ENCODE measurements around the gene KDF1.
A peak's percentile ranks its signal among the peaks of the same experiment; 100 is the strongest.

The KDF1 gene

GRCh38 chr1:26938004-26938658 is 22.1 kb downstream of the KDF1 start:
- WGBS (ENCODE audit: insufficient coverage) = 100% methylated on average over 2 of the region's 4 CpGs
- Histone ChIP-seq H3K9me3 (ENCODE audit: control extremely low read depth in 1 of 5, control insufficient read depth in 4 of 5, insufficient read depth in 2 of 5, low read depth in 1 of 5, low read length in 4 of 5) (no peaks in the 10 kb centered on the region), H3K4me1 (ENCODE audit: control extremely low read depth in 1 of 4, control insufficient read depth in 4 of 4, insufficient read depth in 4 of 4, low read length in 3 of 4) (no peaks in the 10 kb centered on the region), H3K27ac (ENCODE audit: insufficient read depth in 1 of 2, low read depth in 1 of 2, low read length in 2 of 2, poor library complexity in 1 of 2, severe bottlenecking in 2 of 2) (no peak overlapping the region), H3K36me3 (ENCODE audit: control insufficient read depth in 4 of 4, insufficient read depth in 4 of 4, low read length in 3 of 4) (peaks cover 11 to 52% (median 44%) of the 10 kb centered on the region in 4 experiments), H3K4me3 (ENCODE audit: control insufficient read depth in 1 of 7, extremely low read depth in 1 of 7, insufficient read depth in 4 of 7, low read depth in 2 of 7, low read length in 6 of 7) (no peak overlapping the region), H3K27me3 (replicated peaks in 2 of 5; ENCODE audit: control insufficient read depth in 4 of 5, insufficient read depth in 5 of 5, low read length in 4 of 5) (no peaks in the 10 kb centered on the region)
- ChIA-PET POLR2A (no interaction called here), CTCF (interaction anchor here (0.5 to 1.1 kb wide), 2 partner anchors 9 to 105 kb away, joined by 3 read pairs; no protein-coding TSS in a partner anchor)
- DNase-seq = no peak

DNA sequence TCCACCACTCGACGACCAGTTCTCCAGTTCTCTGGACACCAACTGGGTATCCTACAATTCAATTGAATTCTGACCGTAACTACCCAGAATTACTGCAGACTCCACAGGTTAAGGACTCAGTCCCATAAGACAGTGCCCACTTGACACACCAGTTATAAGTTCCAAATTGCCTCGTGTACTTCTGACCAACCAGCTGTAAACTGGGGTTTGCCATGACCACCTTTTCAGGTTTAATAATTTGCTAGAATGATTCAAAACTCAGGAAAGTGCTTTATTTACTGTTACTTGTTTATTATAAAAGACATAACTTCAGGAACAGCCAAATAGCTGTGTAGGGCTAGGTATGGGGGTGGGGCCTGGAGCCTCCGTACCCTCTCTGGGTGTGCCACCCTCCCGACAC is 23.4 kb downstream of the KDF1 start:
- Histone ChIP-seq H3K9me3 (ENCODE audit: control extremely low read depth in 1 of 5, control insufficient read depth in 4 of 5, insufficient read depth in 2 of 5, low read depth in 1 of 5, low read length in 4 of 5) (no peaks in the 10 kb centered on the region), H3K36me3 (ENCODE audit: control insufficient read depth in 4 of 4, insufficient read depth in 4 of 4, low read length in 3 of 4) (peaks cover 11 to 48% (median 37%) of the 10 kb centered on the region in 4 experiments), H3K27me3 (replicated peaks in 2 of 5; ENCODE audit: control insufficient read depth in 4 of 5, insufficient read depth in 5 of 5, low read length in 4 of 5) (no peaks in the 10 kb centered on the region), H3K4me1 (ENCODE audit: control extremely low read depth in 1 of 4, control insufficient read depth in 4 of 4, insufficient read depth in 4 of 4, low read length in 3 of 4) (no peaks in the 10 kb centered on the region), H3K27ac (ENCODE audit: insufficient read depth in 1 of 2, low read depth in 1 of 2, low read length in 2 of 2, poor library complexity in 1 of 2, severe bottlenecking in 2 of 2) (no peak overlapping the region), H3K4me3 (ENCODE audit: control insufficient read depth in 1 of 7, extremely low read depth in 1 of 7, insufficient read depth in 4 of 7, low read depth in 2 of 7, low read length in 6 of 7) (no peak overlapping the region)
- no peak for DNase-seq
- 91% methylated on average over 3 of the region's 6 CpGs for WGBS (ENCODE audit: insufficient coverage)
- ChIA-PET POLR2A (no interaction called here), CTCF (interaction anchor here (1.1 kb wide), 1 partner anchor 10 kb away, joined by 3 read pairs; no protein-coding TSS in a partner anchor)

DNA sequence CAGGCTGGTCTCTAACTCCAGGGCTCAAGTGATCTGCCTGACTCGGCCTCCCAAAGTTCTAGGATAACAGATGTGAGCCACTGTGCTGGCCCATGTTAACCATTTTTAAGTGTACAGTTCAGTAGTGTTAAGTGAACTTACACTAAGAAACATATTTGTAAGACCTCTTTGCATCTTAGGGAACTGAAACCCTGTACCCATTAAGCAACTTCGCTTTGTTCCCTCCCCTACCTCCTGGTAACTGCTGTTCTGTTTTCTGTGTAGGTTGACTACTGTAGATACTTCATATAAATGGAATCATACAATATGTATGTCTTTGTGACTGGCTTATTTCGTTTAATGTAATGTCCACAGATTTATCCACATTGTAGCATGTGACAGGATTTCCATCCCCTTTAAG is 27.7 kb downstream of the KDF1 start:
- POLR2A ChIA-PET = no interaction called here
- DNase-seq = no peak

GRCh38 chr1:26923711-26924110 is 36.6 kb downstream of the KDF1 start:
- Histone ChIP-seq H3K27ac (ENCODE audit: insufficient read depth in 1 of 2, low read depth in 1 of 2, low read length in 2 of 2, poor library complexity in 1 of 2, severe bottlenecking in 2 of 2) (no peak overlapping the region), H3K36me3 (ENCODE audit: control insufficient read depth in 4 of 4, insufficient read depth in 4 of 4, low read length in 3 of 4) (peaks cover 14 to 40% (median 28%) of the 10 kb centered on the region in 4 experiments), H3K4me3 (ENCODE audit: control insufficient read depth in 1 of 7, extremely low read depth in 1 of 7, insufficient read depth in 4 of 7, low read depth in 2 of 7, low read length in 6 of 7) (no peak overlapping the region), H3K4me1 (ENCODE audit: control extremely low read depth in 1 of 4, control insufficient read depth in 4 of 4, insufficient read depth in 4 of 4, low read length in 3 of 4) (peaks cover 5 to 21% (median 16%) of the 10 kb centered on the region in 4 experiments), H3K27me3 (replicated peaks in 2 of 5; ENCODE audit: control insufficient read depth in 4 of 5, insufficient read depth in 5 of 5, low read length in 4 of 5) (no peaks in the 10 kb centered on the region), H3K9me3 (ENCODE audit: control extremely low read depth in 1 of 5, control insufficient read depth in 4 of 5, insufficient read depth in 2 of 5, low read depth in 1 of 5, low read length in 4 of 5) (no peaks in the 10 kb centered on the region)
- 100% methylated on average over 2 of the region's 3 CpGs for WGBS (ENCODE audit: insufficient coverage)
- no peak for DNase-seq
- ChIA-PET POLR2A (no interaction called here), CTCF (interaction anchor here (1.2 kb wide), 1 partner anchor 109 kb away, joined by 3 read pairs; no protein-coding TSS in a partner anchor)

More for the DNA sequence above, 27.7 kb downstream of the KDF1 start:
- WGBS (ENCODE audit: insufficient coverage) = no CpG with 5 or more reads among the region's 3 CpGs
- Histone ChIP-seq H3K9me3 (ENCODE audit: control extremely low read depth in 1 of 5, control insufficient read depth in 4 of 5, insufficient read depth in 2 of 5, low read depth in 1 of 5, low read length in 4 of 5) (no peaks in the 10 kb centered on the region), H3K36me3 (ENCODE audit: control insufficient read depth in 4 of 4, insufficient read depth in 4 of 4, low read length in 3 of 4) (peaks cover 14 to 51% (median 39%) of the 10 kb centered on the region in 4 experiments), H3K4me3 (ENCODE audit: control insufficient read depth in 1 of 7, extremely low read depth in 1 of 7, insufficient read depth in 4 of 7, low read depth in 2 of 7, low read length in 6 of 7) (no peak overlapping the region), H3K27me3 (replicated peaks in 2 of 5; ENCODE audit: control insufficient read depth in 4 of 5, insufficient read depth in 5 of 5, low read length in 4 of 5) (no peaks in the 10 kb centered on the region), H3K27ac (ENCODE audit: insufficient read depth in 1 of 2, low read depth in 1 of 2, low read length in 2 of 2, poor library complexity in 1 of 2, severe bottlenecking in 2 of 2) (no peak overlapping the region), H3K4me1 (ENCODE audit: control extremely low read depth in 1 of 4, control insufficient read depth in 4 of 4, insufficient read depth in 4 of 4, low read length in 3 of 4) (no peaks in the 10 kb centered on the region)
- CTCF ChIA-PET = no interaction called here

GRCh38 chr1:26922901-26923300 is 37.4 kb downstream of the KDF1 start:
- Histone ChIP-seq H3K4me3 (ENCODE audit: control insufficient read depth in 1 of 7, extremely low read depth in 1 of 7, insufficient read depth in 4 of 7, low read depth in 2 of 7, low read length in 6 of 7) (peak overlapping the region in 4 of 7 experiments; percentile 75 to 87 (median 84)), H3K27me3 (replicated peaks in 2 of 5; ENCODE audit: control insufficient read depth in 4 of 5, insufficient read depth in 5 of 5, low read length in 4 of 5) (no peaks in the 10 kb centered on the region), H3K36me3 (ENCODE audit: control insufficient read depth in 4 of 4, insufficient read depth in 4 of 4, low read length in 3 of 4) (peaks cover 9 to 32% (median 22%) of the 10 kb centered on the region in 4 experiments), H3K9me3 (ENCODE audit: control extremely low read depth in 1 of 5, control insufficient read depth in 4 of 5, insufficient read depth in 2 of 5, low read depth in 1 of 5, low read length in 4 of 5) (no peaks in the 10 kb centered on the region), H3K27ac (ENCODE audit: insufficient read depth in 1 of 2, low read depth in 1 of 2, low read length in 2 of 2, poor library complexity in 1 of 2, severe bottlenecking in 2 of 2) (peak overlapping the region in 1 of 2 experiments; percentile 90), H3K4me1 (ENCODE audit: control extremely low read depth in 1 of 4, control insufficient read depth in 4 of 4, insufficient read depth in 4 of 4, low read length in 3 of 4) (peaks cover 5 to 21% (median 16%) of the 10 kb centered on the region in 4 experiments)
- 94% methylated on average over 3 of the region's 3 CpGs for WGBS (ENCODE audit: insufficient coverage)
- no peak for DNase-seq
- ChIA-PET CTCF (no interaction called here), POLR2A (no interaction called here)

GRCh38 chr1:26922431-26922729 is 37.9 kb downstream of the KDF1 start:
- WGBS (ENCODE audit: insufficient coverage) = 44% methylated on average over 6 of the region's 6 CpGs
- Histone ChIP-seq H3K27me3 (replicated peaks in 2 of 5; ENCODE audit: control insufficient read depth in 4 of 5, insufficient read depth in 5 of 5, low read length in 4 of 5) (no peaks in the 10 kb centered on the region), H3K36me3 (ENCODE audit: control insufficient read depth in 4 of 4, insufficient read depth in 4 of 4, low read length in 3 of 4) (peaks cover 8 to 27% (median 19%) of the 10 kb centered on the region in 4 experiments), H3K27ac (ENCODE audit: insufficient read depth in 1 of 2, low read depth in 1 of 2, low read length in 2 of 2, poor library complexity in 1 of 2, severe bottlenecking in 2 of 2) (peak overlapping the region; percentile 80 to 90), H3K9me3 (ENCODE audit: control extremely low read depth in 1 of 5, control insufficient read depth in 4 of 5, insufficient read depth in 2 of 5, low read depth in 1 of 5, low read length in 4 of 5) (no peaks in the 10 kb centered on the region), H3K4me1 (ENCODE audit: control extremely low read depth in 1 of 4, control insufficient read depth in 4 of 4, insufficient read depth in 4 of 4, low read length in 3 of 4) (peaks cover 5 to 21% (median 16%) of the 10 kb centered on the region in 4 experiments), H3K4me3 (ENCODE audit: control insufficient read depth in 1 of 7, extremely low read depth in 1 of 7, insufficient read depth in 4 of 7, low read depth in 2 of 7, low read length in 6 of 7) (peak overlapping the region in 6 of 7 experiments; percentile 58 to 87 (median 80))
- no peak for DNase-seq
- ChIA-PET CTCF (interaction anchor here (1.2 kb wide), 1 partner anchor 14 kb away, joined by 4 read pairs; no protein-coding TSS in a partner anchor), POLR2A (interaction anchor here (0.8 kb wide), 1 partner anchor 23 kb away, joined by 3 read pairs; no protein-coding TSS in a partner anchor)
